Measurements from ENCODE around the gene POU3F3.

GRCh38 chr2:104836841-104837240 is 17.1 kb upstream of the POU3F3 start:
- no peak for TF ChIP-seq ZNF324 (tag by site-specific recombination; IDR thresholded peaks at IDR 0.05)
- TF ChIP-seq PATZ1 (tag by site-specific recombination; IDR thresholded peaks at IDR 0.05), result no peak
- no peak for TF ChIP-seq ZNF510 (tag by site-specific recombination; IDR thresholded peaks at IDR 0.05; ENCODE audit: insufficient replicate concordance)
- TF ChIP-seq, protein P1, sequence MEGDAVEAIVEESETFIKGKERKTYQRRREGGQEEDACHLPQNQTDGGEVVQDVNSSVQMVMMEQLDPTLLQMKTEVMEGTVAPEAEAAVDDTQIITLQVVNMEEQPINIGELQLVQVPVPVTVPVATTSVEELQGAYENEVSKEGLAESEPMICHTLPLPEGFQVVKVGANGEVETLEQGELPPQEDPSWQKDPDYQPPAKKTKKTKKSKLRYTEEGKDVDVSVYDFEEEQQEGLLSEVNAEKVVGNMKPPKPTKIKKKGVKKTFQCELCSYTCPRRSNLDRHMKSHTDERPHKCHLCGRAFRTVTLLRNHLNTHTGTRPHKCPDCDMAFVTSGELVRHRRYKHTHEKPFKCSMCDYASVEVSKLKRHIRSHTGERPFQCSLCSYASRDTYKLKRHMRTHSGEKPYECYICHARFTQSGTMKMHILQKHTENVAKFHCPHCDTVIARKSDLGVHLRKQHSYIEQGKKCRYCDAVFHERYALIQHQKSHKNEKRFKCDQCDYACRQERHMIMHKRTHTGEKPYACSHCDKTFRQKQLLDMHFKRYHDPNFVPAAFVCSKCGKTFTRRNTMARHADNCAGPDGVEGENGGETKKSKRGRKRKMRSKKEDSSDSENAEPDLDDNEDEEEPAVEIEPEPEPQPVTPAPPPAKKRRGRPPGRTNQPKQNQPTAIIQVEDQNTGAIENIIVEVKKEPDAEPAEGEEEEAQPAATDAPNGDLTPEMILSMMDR (tag by site-specific recombination; IDR thresholded peaks at IDR 0.05), result no peak
- TF ChIP-seq ZNF623 (tag by site-specific recombination; IDR thresholded peaks at IDR 0.05), result no peak

Measured in HEK293 (cell line).